Spleen (tissue), 7 donors: Measurements from ENCODE around the gene CDC42EP3.

ENCODE experiments used
- POLR2AphosphoS5 ChIP-seq, 3 donors: sonication (generic); formaldehyde crosslinking; IDR thresholded peaks; one replicate each; pipeline ENCODE4 v1.5.1; 2017; ENCODE audit warnings: antibody characterized with exemption in 3 of 3
- TF ChIP-seq, protein P1 (sequence below), 11 experiments: fragments of 200-600 bp in 7 of 11; fragments of 450-650 bp in 4 of 11; sonication (generic) in 4 of 11; IDR thresholded peaks in 8 of 11; conservative IDR thresholded peaks in 3 of 11; 1 replicate in 7 of 11; 2 replicates in 4 of 11; pipeline versions ENCODE4 v1.4.0 to v1.8.0; 2016 to 2021; ENCODE audit warnings: antibody characterized with exemption in 11 of 11, inconsistent platforms in 4 of 11, mild to moderate bottlenecking in 1 of 11
- donor health status: DM: no; HTN: no; CAD: no; lungs with moderate emphysema.
- donor health status: DM: no; HTN: no; CAD: no.
- donor health status: DM: no; HTN: no; CAD: no.

DNA sequence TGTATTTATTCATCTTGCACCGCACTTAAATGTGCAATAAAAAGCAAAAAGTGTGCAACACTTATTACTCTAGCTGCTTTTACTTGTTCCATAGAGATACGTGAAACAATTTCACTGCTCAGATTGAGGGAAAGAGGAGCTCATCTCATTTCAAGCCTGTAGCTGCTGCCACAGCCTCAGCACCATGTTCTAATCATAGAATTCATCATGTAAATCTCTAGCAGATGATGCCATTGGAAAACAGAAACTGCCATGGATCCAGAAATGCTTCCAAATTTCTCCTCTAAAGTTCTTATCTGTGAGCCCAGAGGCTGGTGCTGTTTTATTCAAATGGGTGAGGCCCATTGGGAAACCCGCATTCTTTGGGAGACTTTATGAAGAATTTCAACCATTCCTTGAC is 2.0 kb downstream of the CDC42EP3 start:
- TF ChIP-seq, protein P1, sequence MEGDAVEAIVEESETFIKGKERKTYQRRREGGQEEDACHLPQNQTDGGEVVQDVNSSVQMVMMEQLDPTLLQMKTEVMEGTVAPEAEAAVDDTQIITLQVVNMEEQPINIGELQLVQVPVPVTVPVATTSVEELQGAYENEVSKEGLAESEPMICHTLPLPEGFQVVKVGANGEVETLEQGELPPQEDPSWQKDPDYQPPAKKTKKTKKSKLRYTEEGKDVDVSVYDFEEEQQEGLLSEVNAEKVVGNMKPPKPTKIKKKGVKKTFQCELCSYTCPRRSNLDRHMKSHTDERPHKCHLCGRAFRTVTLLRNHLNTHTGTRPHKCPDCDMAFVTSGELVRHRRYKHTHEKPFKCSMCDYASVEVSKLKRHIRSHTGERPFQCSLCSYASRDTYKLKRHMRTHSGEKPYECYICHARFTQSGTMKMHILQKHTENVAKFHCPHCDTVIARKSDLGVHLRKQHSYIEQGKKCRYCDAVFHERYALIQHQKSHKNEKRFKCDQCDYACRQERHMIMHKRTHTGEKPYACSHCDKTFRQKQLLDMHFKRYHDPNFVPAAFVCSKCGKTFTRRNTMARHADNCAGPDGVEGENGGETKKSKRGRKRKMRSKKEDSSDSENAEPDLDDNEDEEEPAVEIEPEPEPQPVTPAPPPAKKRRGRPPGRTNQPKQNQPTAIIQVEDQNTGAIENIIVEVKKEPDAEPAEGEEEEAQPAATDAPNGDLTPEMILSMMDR (IDR thresholded peaks at IDR 0.05 in 8 of 11, conservative IDR thresholded peaks at IDR 0.05 in 3 of 11): no peak
- TF ChIP-seq POLR2AphosphoS5 (IDR thresholded peaks at IDR 0.05): no peak
